HUES48 (cell line): Measurements from ENCODE around the gene ZBTB20.

Source experiments
- H3K27ac ChIP-seq: one replicate; pipeline ENCODE4 v1.7.0; 2013; ENCODE audit warnings: low read depth, low read length, inconsistent platforms
- H3K27me3 ChIP-seq: 2 replicates; pipeline ENCODE4 v1.6.1; 2013; ENCODE audit warnings: mild to moderate bottlenecking, low read length; ENCODE audit not compliant: control insufficient read depth, insufficient read depth
- H3K36me3 ChIP-seq: 2 replicates; pipeline ENCODE4 v1.6.1; 2013; ENCODE audit warnings: low read length; ENCODE audit not compliant: control insufficient read depth, insufficient read depth
- H3K4me1 ChIP-seq: 2 replicates; pipeline ENCODE4 v1.6.1; 2013; ENCODE audit warnings: mild to moderate bottlenecking, low read length; ENCODE audit not compliant: control insufficient read depth, insufficient read depth
- H3K4me3 ChIP-seq: 2 replicates; pipeline ENCODE4 v1.5.1; 2013; ENCODE audit warnings: mild to moderate bottlenecking, low read depth, low read length
- H3K9ac ChIP-seq: 2 replicates; pipeline ENCODE4 v1.6.1; 2013; ENCODE audit warnings: mild to moderate bottlenecking, low read depth, low read length, moderate library complexity
- H3K9me3 ChIP-seq: 2 replicates; pipeline ENCODE4 v1.6.1; 2013; ENCODE audit warnings: low read length; ENCODE audit not compliant: control insufficient read depth, insufficient read depth

The ZBTB20 gene

GRCh38 chr3:114566767-114567166, 580.3 kb downstream of the ZBTB20 start:
- Histone ChIP-seq H3K9ac (no peak overlapping the region), H3K27me3 (no peaks in the 10 kb centered on the region), H3K4me1 (peaks cover 35% of the 10 kb centered on the region), H3K36me3 (no peaks in the 10 kb centered on the region), H3K4me3 (no peak overlapping the region), H3K27ac (no peak overlapping the region), H3K9me3 (no peaks in the 10 kb centered on the region)

DNA sequence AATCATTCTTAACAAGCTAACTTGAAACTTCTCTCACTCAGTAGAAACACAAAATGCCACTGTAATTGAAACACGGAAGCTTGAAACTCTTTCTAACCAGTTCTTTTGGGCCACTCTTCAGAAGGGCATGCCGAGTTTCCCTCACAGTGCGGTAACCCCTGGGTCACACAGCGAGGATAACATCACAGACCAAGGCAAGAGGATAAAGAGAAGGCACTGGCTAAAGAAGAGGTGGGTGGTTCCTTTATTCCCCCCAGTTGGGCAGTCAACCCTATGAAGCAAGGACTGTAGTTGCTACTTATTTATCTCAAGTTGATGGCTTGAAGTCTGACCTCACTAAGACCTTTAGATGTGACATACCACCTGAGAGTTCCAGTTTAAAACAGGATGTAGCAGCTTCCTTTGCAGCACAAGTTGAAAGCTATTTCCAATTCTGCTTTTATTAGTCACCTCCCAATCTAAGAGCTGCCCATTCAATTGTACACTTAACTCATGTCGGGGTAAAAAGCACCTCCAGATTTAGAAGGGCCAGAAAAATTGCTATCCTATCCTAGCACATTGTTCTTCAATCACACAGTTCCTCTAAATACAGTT, 580.8 kb downstream of the ZBTB20 start:
- no peak overlapping the region for H3K27ac ChIP-seq

GRCh38 chr3:114565216-114565615, 581.9 kb downstream of the ZBTB20 start:
- no peaks in the 10 kb centered on the region for H3K36me3 ChIP-seq

More for the DNA sequence above, 580.8 kb downstream of the ZBTB20 start:
- no peaks in the 10 kb centered on the region for H3K36me3 ChIP-seq
- no peaks in the 10 kb centered on the region for H3K9me3 ChIP-seq
- H3K27me3 ChIP-seq, result no peaks in the 10 kb centered on the region
- H3K4me1 ChIP-seq, result peaks cover 30% of the 10 kb centered on the region
- no peak overlapping the region for H3K4me3 ChIP-seq
- no peak overlapping the region for H3K9ac ChIP-seq

DNA sequence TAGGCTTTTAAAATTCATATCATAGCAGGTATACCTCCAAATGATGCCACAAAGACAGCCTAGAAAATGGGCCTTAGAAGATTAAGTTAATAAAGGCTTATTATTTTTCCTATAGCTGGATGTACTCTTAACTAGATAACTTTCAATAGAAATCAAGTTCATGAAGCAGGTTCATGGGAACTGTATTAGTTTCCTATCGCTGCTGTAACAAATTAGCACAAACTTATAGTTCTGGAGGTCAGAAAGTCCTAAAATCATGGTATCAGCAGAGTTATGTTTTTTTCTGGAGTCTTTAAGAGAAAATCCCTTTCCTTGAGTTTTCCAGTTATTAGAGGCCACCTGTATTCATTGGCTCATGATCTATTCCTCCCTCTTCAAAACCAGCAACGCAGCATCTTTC, 583.4 kb downstream of the ZBTB20 start:
- H3K27ac ChIP-seq, result no peak overlapping the region
- peaks cover 28% of the 10 kb centered on the region for H3K4me1 ChIP-seq
- H3K9ac ChIP-seq, result no peak overlapping the region
- no peak overlapping the region for H3K4me3 ChIP-seq
- no peaks in the 10 kb centered on the region for H3K36me3 ChIP-seq
- H3K9me3 ChIP-seq, result no peaks in the 10 kb centered on the region
- no peaks in the 10 kb centered on the region for H3K27me3 ChIP-seq

More at GRCh38 chr3:114565216-114565615, 581.9 kb downstream of the ZBTB20 start:
- Histone ChIP-seq H3K9me3 (no peaks in the 10 kb centered on the region), H3K27ac (no peak overlapping the region), H3K4me1 (peaks cover 28% of the 10 kb centered on the region), H3K4me3 (no peak overlapping the region), H3K9ac (no peak overlapping the region), H3K27me3 (no peaks in the 10 kb centered on the region)

GRCh38 chr3:114562557-114562956, 584.5 kb downstream of the ZBTB20 start:
- Histone ChIP-seq H3K4me1 (peaks cover 22% of the 10 kb centered on the region), H3K4me3 (no peak overlapping the region), H3K9ac (no peak overlapping the region), H3K36me3 (no peaks in the 10 kb centered on the region), H3K9me3 (no peaks in the 10 kb centered on the region), H3K27ac (no peak overlapping the region), H3K27me3 (no peaks in the 10 kb centered on the region)

DNA sequence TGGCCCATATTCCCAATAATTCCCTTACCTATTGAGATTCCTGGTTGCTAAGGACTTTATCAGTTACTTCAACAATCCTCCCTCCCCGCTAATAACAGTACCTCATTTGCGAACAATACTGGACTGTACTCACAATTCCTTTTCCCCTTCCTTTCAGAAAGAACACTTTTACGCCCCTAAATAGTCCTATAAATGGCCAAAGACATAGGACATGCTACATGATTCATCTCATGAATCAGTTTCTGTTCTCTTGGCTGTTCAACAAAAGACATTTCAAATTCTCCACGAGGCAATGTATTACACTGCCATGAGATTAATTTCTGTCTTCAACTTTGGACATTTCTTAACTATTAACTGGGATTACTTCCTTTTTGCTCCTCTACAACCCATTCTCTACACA, 588.8 kb downstream of the ZBTB20 start:
- Histone ChIP-seq H3K4me1 (no peaks in the 10 kb centered on the region), H3K9me3 (no peaks in the 10 kb centered on the region), H3K36me3 (no peaks in the 10 kb centered on the region), H3K27me3 (no peaks in the 10 kb centered on the region), H3K27ac (no peak overlapping the region), H3K9ac (no peak overlapping the region), H3K4me3 (no peak overlapping the region)

GRCh38 chr3:114557791-114558190, 589.3 kb downstream of the ZBTB20 start:
- H3K36me3 ChIP-seq, result no peaks in the 10 kb centered on the region
- H3K27me3 ChIP-seq, result no peaks in the 10 kb centered on the region
- H3K9me3 ChIP-seq, result no peaks in the 10 kb centered on the region
- no peaks in the 10 kb centered on the region for H3K4me1 ChIP-seq
- no peak overlapping the region for H3K27ac ChIP-seq
- H3K9ac ChIP-seq, result no peak overlapping the region
- H3K4me3 ChIP-seq, result no peak overlapping the region

GRCh38 chr3:114556657-114557213, 590.4 kb downstream of the ZBTB20 start:
- Histone ChIP-seq H3K27me3 (no peaks in the 10 kb centered on the region), H3K27ac (no peak overlapping the region)

GRCh38 chr3:114554731-114555130, 592.4 kb downstream of the ZBTB20 start:
- H3K27ac ChIP-seq, result no peak overlapping the region
- H3K27me3 ChIP-seq, result no peaks in the 10 kb centered on the region
- H3K4me3 ChIP-seq, result no peak overlapping the region
- H3K9ac ChIP-seq, result no peak overlapping the region
- H3K36me3 ChIP-seq, result no peaks in the 10 kb centered on the region
- H3K4me1 ChIP-seq, result no peaks in the 10 kb centered on the region
- no peaks in the 10 kb centered on the region for H3K9me3 ChIP-seq

More at GRCh38 chr3:114556657-114557213, 590.4 kb downstream of the ZBTB20 start:
- Histone ChIP-seq H3K36me3 (no peaks in the 10 kb centered on the region), H3K4me1 (no peaks in the 10 kb centered on the region), H3K4me3 (no peak overlapping the region), H3K9ac (no peak overlapping the region), H3K9me3 (no peaks in the 10 kb centered on the region)

GRCh38 chr3:114553949-114554593, 593.0 kb downstream of the ZBTB20 start:
- H3K27ac ChIP-seq, result no peak overlapping the region
- H3K4me1 ChIP-seq, result no peaks in the 10 kb centered on the region
- no peaks in the 10 kb centered on the region for H3K9me3 ChIP-seq
- no peak overlapping the region for H3K4me3 ChIP-seq
- no peaks in the 10 kb centered on the region for H3K27me3 ChIP-seq
- no peak overlapping the region for H3K9ac ChIP-seq
- H3K36me3 ChIP-seq, result no peaks in the 10 kb centered on the region

DNA sequence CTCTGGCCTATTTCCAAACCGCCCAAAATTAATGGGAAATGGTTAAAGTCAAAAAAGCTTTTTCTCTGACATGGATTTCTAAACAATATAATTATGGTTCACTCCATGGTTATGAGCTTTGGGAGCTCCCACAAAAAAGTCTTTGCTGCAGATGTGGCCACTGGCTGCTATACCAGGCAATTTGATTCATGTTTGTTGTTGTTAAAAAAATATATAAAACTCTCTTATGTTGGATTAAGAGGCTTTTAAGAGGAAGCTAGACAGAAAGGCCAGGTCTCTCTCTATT, 594.6 kb downstream of the ZBTB20 start:
- no peaks in the 10 kb centered on the region for H3K9me3 ChIP-seq
- no peaks in the 10 kb centered on the region for H3K4me1 ChIP-seq
- H3K4me3 ChIP-seq, result no peak overlapping the region
- no peaks in the 10 kb centered on the region for H3K36me3 ChIP-seq
- no peak overlapping the region for H3K9ac ChIP-seq
- no peak overlapping the region for H3K27ac ChIP-seq
- no peaks in the 10 kb centered on the region for H3K27me3 ChIP-seq
